ENCODE data around the gene RPS19. TPM values are rescaled to one million over a fixed set of nuclear protein-coding genes. Genes with fewer than 3 reads are reported as not detected.

Gene RPS19
- total and polyA plus RNA-seq, 10 of the 15 experiments (the other 5 are each of a cell fraction or from before 2014, with no cell fraction given): 2,615 to 5,578 (median 4,127) TPM

DNA sequence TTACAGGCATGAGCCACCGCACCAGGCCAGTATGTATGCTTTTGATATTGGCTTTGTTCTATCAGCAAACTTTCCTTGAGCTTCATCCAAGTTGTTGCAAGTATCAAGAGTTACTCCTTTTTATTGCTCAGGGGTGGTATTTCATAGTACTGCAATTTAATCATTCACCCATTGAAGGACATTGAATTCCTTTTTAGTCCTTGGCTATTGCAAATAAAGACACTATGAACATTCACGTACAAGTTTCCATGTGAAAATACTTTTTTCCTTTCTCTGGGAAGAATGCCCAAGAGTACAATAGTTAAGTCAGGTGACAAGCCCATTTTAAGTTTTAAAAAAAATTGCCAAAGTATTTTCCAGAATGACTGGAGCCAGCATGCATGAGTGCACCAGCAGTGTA is 43.3 kb upstream of the RPS19 start (continued):
- no peak for TF ChIP-seq EGR1 (IDR thresholded peaks at IDR 0.05; ENCODE audit: borderline replicate concordance in 1 of 2, low read depth in 2 of 2, low read length in 2 of 2)
- TF ChIP-seq MXI1 (IDR thresholded peaks at IDR 0.05; ENCODE audit: low read depth, low read length): no peak
- no peak for TF ChIP-seq HDAC2 (IDR thresholded peaks at IDR 0.05)
- TF ChIP-seq RAD51 (IDR thresholded peaks at IDR 0.05): no peak
- TF ChIP-seq NFYA (IDR thresholded peaks at IDR 0.05; ENCODE audit: borderline replicate concordance, low read depth, low read length): no peak
- TF ChIP-seq TAF1 (IDR thresholded peaks at IDR 0.05; ENCODE audit: borderline replicate concordance, low read depth, low read length): no peak

DNA sequence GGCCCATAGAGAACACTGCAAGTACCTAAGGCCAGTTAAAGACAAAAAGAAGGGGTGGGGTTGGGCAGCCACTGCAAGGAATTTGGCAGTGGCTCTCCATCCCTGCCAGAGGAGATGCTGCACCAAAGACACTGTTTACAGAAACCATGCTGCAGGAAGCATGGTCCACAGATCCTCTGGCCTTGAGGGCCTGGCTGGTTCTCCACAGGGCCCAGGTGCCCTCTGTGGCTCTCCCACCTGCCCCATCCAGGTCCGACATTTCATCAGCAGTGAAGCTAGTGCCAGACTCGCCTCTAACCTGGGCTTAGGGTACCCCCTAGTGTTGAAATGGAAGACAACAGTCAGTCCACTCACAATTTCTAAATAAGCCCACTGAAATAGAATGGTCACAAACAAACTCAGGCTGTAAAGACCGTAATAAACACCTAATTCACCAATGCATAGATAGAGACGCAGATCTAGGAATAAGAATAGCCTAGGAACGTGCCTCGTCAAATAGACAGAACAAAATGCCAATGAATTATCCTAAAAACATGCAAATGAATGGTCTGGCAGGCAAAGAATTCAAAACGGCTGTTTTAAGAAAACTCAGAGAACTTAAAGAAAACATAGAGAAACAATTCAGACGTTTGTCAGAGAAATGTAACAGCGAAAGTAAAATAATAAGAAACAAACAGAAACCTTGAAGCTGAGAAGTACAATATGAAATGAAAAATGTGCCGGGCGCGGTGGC is 38.9 kb upstream of the RPS19 start:
- POLR2A ChIA-PET: interaction anchor here (1.4 kb wide), 1 partner anchor 28 kb away, joined by 4 read pairs; no protein-coding TSS in a partner anchor
- Histone ChIP-seq H3K4me3 (no peak overlapping the region), H2AFZ (ENCODE audit: control insufficient read depth, low read depth, low read length) (no peak overlapping the region), H4K20me1 (ENCODE audit: control insufficient read depth, insufficient read depth) (no peaks in the 10 kb centered on the region), H3K36me3 (ENCODE audit: control insufficient read depth in 2 of 2, insufficient read depth in 2 of 2, low read length in 1 of 2) (no peaks in the 10 kb centered on the region), H3K4me1 (ENCODE audit: control insufficient read depth, insufficient read depth, low read length) (no peaks in the 10 kb centered on the region), H3K27me3 (replicated peaks in 1 of 2; ENCODE audit: control insufficient read depth in 2 of 2, insufficient read depth in 2 of 2, low read length in 1 of 2) (no peaks in the 10 kb centered on the region), H3K9me3 (replicated peaks; ENCODE audit: control insufficient read depth, insufficient read depth, low read length) (no peaks in the 10 kb centered on the region), H3K4me2 (ENCODE audit: control insufficient read depth, insufficient read depth) (no peak overlapping the region), H3K9ac (ENCODE audit: control insufficient read depth, insufficient read depth, low read length) (no peak overlapping the region), H3K27ac (ENCODE audit: control insufficient read depth, insufficient read depth) (no peak overlapping the region), H3K79me2 (ENCODE audit: control insufficient read depth, insufficient read depth, low read length) (no peaks in the 10 kb centered on the region)
- ATAC-seq (peak; percentile 93), DNase-seq (ENCODE audit: low read depth, low spot score) (peak; percentile 12), FAIRE-seq (peak; percentile 83)
- CTCF ChIA-PET: interaction anchor here (0.6 to 9.0 kb wide), 16 partner anchors 9 to 1200 kb away, joined by 3 to 188 read pairs (median 5); partner anchors contain the start of genes CEACAM3, CEACAM6 and RABAC1
- 31% methylated on average over 12 of the region's 12 CpGs for WGBS (ENCODE audit: insufficient coverage, insufficient replicate concordance, low lambda C conversion rate, missing lambda C conversion rate)
- intact Hi-C loops (cut with micrococcal nuclease; ENCODE audit: unreplicated experiment) (loop anchor here (1.0 kb wide), 2 partner anchors 28 to 68 kb away; no protein-coding TSS in a partner anchor), in situ Hi-C loops (cut with MboI) (no loop called here)
- RAD21 ChIA-PET (ENCODE audit: unreplicated experiment): interaction anchor here (0.6 to 3.9 kb wide), 5 partner anchors 27 to 560 kb away, joined by 3 to 37 read pairs (median 4); partner anchors contain the start of gene CEACAM3
- TF ChIP-seq IRF4 (IDR thresholded peaks at IDR 0.05; ENCODE audit: low read depth, low read length) (no peak), WRNIP1 (IDR thresholded peaks at IDR 0.05; ENCODE audit: borderline replicate concordance, low read depth, low read length) (no peak), FOS (IDR thresholded peaks at IDR 0.05; ENCODE audit: borderline replicate concordance, extremely low read depth, insufficient read length) (no peak), MYC (IDR thresholded peaks at IDR 0.05; ENCODE audit: insufficient read depth, insufficient read length, insufficient replicate concordance, low read length, severe bottlenecking) (no peak), SMC3 (IDR thresholded peaks at IDR 0.05; ENCODE audit: borderline replicate concordance, low read length) (peak; percentile 62), RAD21 (IDR thresholded peaks at IDR 0.05; ENCODE audit: insufficient read depth, low read depth, low read length) (peak; percentile 94), YY1 (IDR thresholded peaks at IDR 0.05; ENCODE audit: low read depth, low read length) (peak; percentile 51; the same call in 1 of the 2 replicates), ZSCAN29 (IDR thresholded peaks at IDR 0.05) (no peak), RBBP5 (conservative IDR thresholded peaks at IDR 0.05) (no peak), JUND (IDR thresholded peaks at IDR 0.05; ENCODE audit: low read depth, low read length) (no peak)
- TF ChIP-seq, protein P1, sequence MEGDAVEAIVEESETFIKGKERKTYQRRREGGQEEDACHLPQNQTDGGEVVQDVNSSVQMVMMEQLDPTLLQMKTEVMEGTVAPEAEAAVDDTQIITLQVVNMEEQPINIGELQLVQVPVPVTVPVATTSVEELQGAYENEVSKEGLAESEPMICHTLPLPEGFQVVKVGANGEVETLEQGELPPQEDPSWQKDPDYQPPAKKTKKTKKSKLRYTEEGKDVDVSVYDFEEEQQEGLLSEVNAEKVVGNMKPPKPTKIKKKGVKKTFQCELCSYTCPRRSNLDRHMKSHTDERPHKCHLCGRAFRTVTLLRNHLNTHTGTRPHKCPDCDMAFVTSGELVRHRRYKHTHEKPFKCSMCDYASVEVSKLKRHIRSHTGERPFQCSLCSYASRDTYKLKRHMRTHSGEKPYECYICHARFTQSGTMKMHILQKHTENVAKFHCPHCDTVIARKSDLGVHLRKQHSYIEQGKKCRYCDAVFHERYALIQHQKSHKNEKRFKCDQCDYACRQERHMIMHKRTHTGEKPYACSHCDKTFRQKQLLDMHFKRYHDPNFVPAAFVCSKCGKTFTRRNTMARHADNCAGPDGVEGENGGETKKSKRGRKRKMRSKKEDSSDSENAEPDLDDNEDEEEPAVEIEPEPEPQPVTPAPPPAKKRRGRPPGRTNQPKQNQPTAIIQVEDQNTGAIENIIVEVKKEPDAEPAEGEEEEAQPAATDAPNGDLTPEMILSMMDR (IDR thresholded peaks at IDR 0.05 in 2 of 3, conservative IDR thresholded peaks at IDR 0.05 in 1 of 3; ENCODE audit: control insufficient read depth in 2 of 3, extremely low read depth in 1 of 3, insufficient read depth in 1 of 3, low read depth in 3 of 3, low read length in 3 of 3): peak; percentile 69 to 78 (median 72)
- SMC1A ChIA-PET (ENCODE audit: uncharacterized antibody, unreplicated experiment): interaction anchor here (1.0 to 3.9 kb wide), 5 partner anchors 27 to 114 kb away, joined by 3 to 47 read pairs (median 4); partner anchors contain the start of gene CEACAM3
- no TSS peak for BruUV-seq (replicated peaks)

All from GM12878 (cell line).